ENCODE measurements around the gene TRIM67. TPM values are rescaled to one million over a fixed set of nuclear protein-coding genes. Genes with fewer than 3 reads are reported as not detected.

The TRIM67 gene
- total RNA-seq, 6 experiments from 2014 or later: not detected

DNA sequence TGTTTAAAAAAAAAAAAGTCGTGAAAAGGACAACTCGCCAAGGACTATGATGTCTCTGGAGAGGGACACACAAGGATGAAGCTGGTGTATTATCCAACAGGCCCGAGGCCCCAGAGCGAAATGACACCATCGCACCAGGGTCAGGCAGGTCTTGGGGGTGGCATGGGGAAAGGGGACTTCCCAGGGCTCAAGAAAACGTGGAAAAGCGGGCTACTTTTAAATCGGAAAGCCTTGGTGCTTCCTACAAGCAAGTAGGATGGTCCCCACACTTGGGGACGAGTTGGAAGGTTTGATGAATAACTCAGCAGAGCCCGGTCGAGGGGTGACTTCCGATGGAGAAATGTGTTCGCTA lies 78.6 kb downstream of the TRIM67 start:
- TF ChIP-seq, protein P1, sequence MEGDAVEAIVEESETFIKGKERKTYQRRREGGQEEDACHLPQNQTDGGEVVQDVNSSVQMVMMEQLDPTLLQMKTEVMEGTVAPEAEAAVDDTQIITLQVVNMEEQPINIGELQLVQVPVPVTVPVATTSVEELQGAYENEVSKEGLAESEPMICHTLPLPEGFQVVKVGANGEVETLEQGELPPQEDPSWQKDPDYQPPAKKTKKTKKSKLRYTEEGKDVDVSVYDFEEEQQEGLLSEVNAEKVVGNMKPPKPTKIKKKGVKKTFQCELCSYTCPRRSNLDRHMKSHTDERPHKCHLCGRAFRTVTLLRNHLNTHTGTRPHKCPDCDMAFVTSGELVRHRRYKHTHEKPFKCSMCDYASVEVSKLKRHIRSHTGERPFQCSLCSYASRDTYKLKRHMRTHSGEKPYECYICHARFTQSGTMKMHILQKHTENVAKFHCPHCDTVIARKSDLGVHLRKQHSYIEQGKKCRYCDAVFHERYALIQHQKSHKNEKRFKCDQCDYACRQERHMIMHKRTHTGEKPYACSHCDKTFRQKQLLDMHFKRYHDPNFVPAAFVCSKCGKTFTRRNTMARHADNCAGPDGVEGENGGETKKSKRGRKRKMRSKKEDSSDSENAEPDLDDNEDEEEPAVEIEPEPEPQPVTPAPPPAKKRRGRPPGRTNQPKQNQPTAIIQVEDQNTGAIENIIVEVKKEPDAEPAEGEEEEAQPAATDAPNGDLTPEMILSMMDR (IDR thresholded peaks at IDR 0.05): no peak
- no peak for TF ChIP-seq POLR2A (IDR thresholded peaks at IDR 0.05)
- Histone ChIP-seq H3K27me3 (no peaks in the 10 kb centered on the region), H3K27ac (peak overlapping the region; percentile 63 to 69 (median 65)), H3K9me3 (no peaks in the 10 kb centered on the region), H3K36me3 (peaks cover 0 to 13% (median 0%) of the 10 kb centered on the region in 4 donors), H3K4me1 (peaks cover 0 to 65% (median 30%) of the 10 kb centered on the region in 4 donors), H3K4me3 (peak overlapping the region; percentile 76 to 95 (median 93))
- intact Hi-C loops (cut with DNase I): no loop called here
- DNase-seq (no peak), ATAC-seq (peak; percentile 10 to 20 (median 15))
- under 1% methylated on average over 12 of the region's 13 CpGs for WGBS (ENCODE audit: insufficient coverage, low coverage, low lambda C conversion rate, missing lambda C conversion rate)

DNA sequence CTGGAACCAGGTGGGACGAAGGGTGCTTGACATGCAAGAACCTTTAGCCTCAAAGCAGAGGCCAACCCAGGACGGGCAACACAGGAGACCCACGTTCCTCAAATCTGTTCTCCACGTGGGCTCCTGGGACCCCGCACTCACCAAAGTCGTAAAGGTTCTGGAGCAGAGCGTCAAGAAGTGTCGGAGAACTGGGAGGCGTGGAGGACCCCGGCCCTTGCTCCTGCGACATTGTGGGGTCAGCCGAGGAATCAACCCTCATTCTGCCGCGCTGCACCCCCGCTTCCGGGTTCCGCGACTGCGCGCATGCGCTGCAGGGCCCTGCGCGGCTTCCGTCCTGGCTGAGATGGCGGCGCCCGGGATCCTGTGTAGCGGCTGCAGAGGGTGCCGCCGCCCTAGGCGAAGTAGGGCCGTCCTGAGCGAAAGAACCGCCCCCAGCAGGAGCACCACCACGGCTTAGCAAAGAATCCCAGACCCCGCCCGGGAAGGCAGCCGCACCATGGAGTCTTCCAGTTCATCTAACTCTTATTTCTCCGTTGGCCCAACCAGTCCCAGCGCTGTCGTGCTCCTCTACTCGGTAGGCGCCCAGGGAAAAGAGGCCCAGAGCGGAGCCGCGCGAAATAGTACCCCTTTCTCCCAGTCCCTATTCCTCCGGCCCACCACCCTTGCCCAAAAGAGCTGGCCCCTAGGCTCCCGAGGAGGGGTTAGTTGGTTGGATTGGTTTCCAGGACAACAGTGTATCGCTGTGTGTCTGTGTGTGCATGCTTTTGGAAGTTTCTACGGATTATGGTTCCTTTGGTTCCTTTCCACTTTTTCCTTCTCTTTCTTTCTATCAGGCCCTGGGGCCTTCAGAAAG lies 79.3 kb downstream of the TRIM67 start, which contains the start of gene GNPAT:
Gene GNPAT, plus strand, starts transcription at position 330 of the 853 bp plus-strand sequence. Its CDS starts 167 bp downstream, at position 497.
- WGBS (ENCODE audit: insufficient coverage, low coverage, low lambda C conversion rate, missing lambda C conversion rate): under 1% methylated on average over 21 of the region's 51 CpGs
- Histone ChIP-seq H3K27me3 (no peaks in the 10 kb centered on the region), H3K27ac (peak within 1 kb of the TSS; percentile 63 to 69 (median 65)), H3K36me3 (peaks cover 0 to 13% (median 0%) of the 10 kb centered on the region in 4 donors), H3K4me1 (peaks cover 0 to 59% (median 26%) of the 10 kb centered on the region in 4 donors), H3K4me3 (peak within 1 kb of the TSS; percentile 76 to 95 (median 93)), H3K9me3 (no peaks in the 10 kb centered on the region)
- TF ChIP-seq POLR2A (IDR thresholded peaks at IDR 0.05): peak; percentile 96
- TF ChIP-seq, protein P1 (IDR thresholded peaks at IDR 0.05): peak in 1 of 4 donors; percentile 8
- ATAC-seq: peak; percentile 90 to 97 (median 94)
- intact Hi-C loops (cut with DNase I): no loop called here
- peak; percentile 90 to 92 (median 91) for DNase-seq

DNA sequence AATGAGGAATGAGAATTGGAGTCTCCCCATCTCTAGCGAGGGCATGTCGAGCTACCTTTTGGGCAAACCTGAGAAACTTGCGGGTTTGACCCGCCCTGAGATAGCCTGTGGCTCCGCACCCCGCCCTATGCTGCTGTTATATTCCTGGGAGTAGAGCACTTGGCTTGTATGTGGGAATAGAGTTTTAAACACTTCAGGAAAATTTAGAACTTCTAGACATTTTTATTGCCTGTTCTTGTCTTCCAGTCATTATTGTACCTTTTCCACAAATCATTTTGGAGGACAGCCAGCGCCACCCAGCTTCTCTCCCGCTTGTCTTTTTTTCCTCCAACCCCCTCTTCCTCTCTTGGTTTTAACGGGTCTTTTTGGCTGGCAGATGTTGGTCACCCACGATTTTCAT lies 79.9 kb downstream of the TRIM67 start:
- Histone ChIP-seq H3K27me3 (no peaks in the 10 kb centered on the region), H3K36me3 (peaks cover 0 to 13% (median 0%) of the 10 kb centered on the region in 4 donors), H3K4me1 (peaks cover 0 to 54% (median 22%) of the 10 kb centered on the region in 4 donors), H3K4me3 (peak overlapping the region; percentile 76 to 95 (median 93)), H3K27ac (peak overlapping the region; percentile 63 to 69 (median 65)), H3K9me3 (no peaks in the 10 kb centered on the region)
- TF ChIP-seq, protein P1 (IDR thresholded peaks at IDR 0.05): no peak
- ATAC-seq (peak; percentile 29 to 51 (median 45)), DNase-seq (peak in 1 of 3 donors; percentile 29)
- WGBS (ENCODE audit: insufficient coverage, low coverage, low lambda C conversion rate, missing lambda C conversion rate): 0% methylated on average over 10 of the region's 10 CpGs
- intact Hi-C loops (cut with DNase I): no loop called here

DNA sequence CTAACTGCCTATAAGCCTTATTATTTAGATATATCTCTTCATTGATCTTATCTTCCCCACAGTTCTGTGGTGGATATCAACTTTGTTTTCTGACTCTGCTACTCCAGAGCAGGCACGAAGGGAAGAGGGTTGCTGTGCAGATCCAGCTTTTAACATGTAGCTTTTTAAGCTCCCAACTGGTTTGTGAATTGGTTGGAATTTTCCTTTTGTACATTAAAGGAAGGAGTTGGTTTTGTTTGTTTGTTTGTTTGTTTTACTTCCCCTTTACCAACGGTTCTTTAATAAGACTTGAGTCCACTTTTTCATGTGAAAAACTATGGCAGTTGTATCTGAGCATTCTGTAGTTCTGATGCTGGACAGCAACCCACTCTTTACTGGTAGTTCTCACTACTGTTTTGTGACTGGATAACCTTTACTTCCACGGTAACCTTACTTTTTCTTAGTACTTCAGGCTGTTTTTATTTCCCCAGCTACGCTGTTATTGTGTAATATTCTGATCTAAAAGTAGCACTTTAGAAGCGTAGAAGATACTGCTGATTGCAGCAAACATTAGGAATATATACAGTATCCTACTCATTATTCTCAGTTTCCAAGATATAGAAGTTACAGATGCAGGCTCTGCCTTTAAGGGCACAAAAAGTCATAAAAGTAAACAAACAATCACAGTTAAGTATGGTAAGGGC lies 80.8 kb downstream of the TRIM67 start:
- TF ChIP-seq, protein P1 (IDR thresholded peaks at IDR 0.05): no peak
- TF ChIP-seq POLR2A (IDR thresholded peaks at IDR 0.05): no peak
- intact Hi-C loops (cut with DNase I): no loop called here
- H3K9me3 ChIP-seq: no peaks in the 10 kb centered on the region
- H3K27ac ChIP-seq: no peak overlapping the region
- ATAC-seq (no peak), DNase-seq (no peak)
- H3K36me3 ChIP-seq: peaks cover 0 to 9% (median 0%) of the 10 kb centered on the region in 4 donors
- H3K4me1 ChIP-seq: peaks cover 0 to 45% (median 19%) of the 10 kb centered on the region in 4 donors
- 14% methylated on average over 5 of the region's 5 CpGs for WGBS (ENCODE audit: insufficient coverage, low coverage, low lambda C conversion rate, missing lambda C conversion rate)
- H3K27me3 ChIP-seq: no peaks in the 10 kb centered on the region
- peak overlapping the region in 2 of 3 donors; percentile 93 to 95 for H3K4me3 ChIP-seq
